HG02884 (cell line): ENCODE measurements around the gene NEK5.
"Not testable (repeated sequence)": the region's sequence is repeated elsewhere in the genome, so short reads cannot be mapped to it uniquely, and the experiment has no call there.

Source experiments
- ATAC-seq: cut with Tn5 transposase; IDR thresholded peaks from one replicate; pipeline ENCODE4 v1.9.1; 2021; ENCODE audit warnings: mild to moderate bottlenecking, moderate library complexity; ENCODE audit not compliant: unreplicated experiment

The NEK5 gene

GRCh38 chr13:52137489-52137888, 8.6 kb upstream of the NEK5 start:
- no peak for ATAC-seq

GRCh38 chr13:52136763-52137162, 7.9 kb upstream of the NEK5 start:
- no peak for ATAC-seq

- no peak for ATAC-seq
These were observed 1.8 kb upstream of the NEK5 start for GRCh38 chr13:52130641-52131040.

- peak; percentile 66 for ATAC-seq
These were observed 830 bp downstream of the NEK5 start for GRCh38 chr13:52127783-52128702.

DNA sequence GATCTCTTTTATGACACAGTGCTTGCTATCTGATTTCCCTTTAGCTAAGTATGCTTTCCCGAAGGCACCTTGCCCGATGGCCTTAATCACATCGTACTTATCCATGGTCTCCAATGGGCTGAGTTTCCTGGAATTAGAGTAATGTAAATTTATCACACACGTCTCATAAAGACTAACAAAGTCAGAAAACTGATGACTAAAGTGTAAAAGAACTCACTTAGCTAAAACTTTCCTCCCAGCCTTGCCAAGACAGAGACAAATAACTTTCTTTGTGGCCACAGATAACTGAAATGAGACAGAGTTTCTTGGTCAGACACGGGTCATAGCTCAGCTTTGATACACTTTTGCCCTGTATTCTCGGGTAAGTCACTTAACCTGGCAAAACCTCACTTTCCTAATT, 1.5 kb downstream of the NEK5 start:
- ATAC-seq = peak; percentile 19

- ATAC-seq = no peak
These were observed 3.3 kb downstream of the NEK5 start for GRCh38 chr13:52125547-52125946.

DNA sequence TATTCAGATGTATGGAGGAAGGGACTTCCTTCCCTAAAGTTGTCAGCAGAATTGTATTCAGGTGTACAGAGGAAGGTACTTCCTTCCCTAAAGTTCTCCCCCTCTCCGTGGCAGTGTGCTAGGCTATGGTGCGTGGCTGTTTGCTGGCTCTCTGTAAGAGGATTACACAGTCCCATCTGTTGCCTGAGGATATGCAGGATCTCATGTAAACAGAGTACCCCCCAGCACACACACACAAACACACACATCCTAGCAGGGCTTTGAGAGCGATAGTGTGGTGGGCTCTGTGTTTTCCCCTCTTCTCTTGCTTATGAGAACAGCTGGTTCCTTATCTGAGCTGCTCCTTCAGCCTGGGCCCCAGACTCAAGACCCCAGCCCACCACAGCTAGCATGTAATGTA, 10.3 kb downstream of the NEK5 start:
- no peak for ATAC-seq

GRCh38 chr13:52118095-52118494, 10.8 kb downstream of the NEK5 start:
- ATAC-seq = no peak

- ATAC-seq = no peak
These were observed 16.3 kb downstream of the NEK5 start for GRCh38 chr13:52112591-52112990.

DNA sequence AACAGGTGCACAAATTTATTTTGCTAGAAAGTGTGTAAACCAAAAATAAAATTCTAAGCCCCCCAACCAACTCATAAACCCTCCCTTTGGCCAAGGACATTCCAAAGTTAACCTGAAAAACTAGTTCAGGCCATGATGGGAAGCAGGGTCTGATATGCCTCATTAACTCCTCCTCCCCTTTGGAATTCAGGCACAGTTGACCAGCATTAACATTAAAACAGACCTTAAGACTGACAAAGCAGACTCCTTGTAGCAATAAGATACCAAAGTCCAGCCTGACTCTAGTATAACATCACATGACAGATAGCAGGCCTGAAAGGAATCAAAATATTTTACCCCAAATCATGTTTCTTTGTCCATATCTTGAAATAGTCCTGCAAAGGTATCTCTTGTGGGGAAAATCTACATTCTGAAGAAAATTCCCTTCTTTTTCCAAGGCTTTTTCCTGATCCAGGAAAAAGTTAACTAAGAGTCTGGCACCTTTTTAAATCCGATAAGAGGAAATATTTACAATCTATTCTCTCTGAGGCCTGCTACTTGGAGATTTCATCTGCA, 19.7 kb downstream of the NEK5 start:
- no peak for ATAC-seq

GRCh38 chr13:52105841-52106240, 23.0 kb downstream of the NEK5 start:
- no peak for ATAC-seq

DNA sequence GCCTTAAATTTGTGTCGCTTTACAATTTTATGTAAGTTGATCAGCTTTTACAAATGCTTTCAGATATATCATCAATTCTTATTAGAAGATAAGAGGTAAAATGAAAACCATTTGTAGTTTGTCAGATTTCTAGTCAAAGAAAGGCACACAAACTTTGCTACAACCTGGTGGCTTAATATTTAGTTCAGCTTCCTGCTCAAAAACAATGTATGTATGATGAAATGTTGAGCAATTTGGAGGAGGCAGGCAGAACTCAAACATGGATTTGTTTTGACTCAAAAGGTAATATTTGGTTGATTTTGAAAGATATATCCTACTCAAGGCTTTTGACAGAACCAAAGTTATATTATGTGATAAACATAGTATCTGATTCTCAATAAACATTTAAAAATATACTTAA, 24.2 kb downstream of the NEK5 start:
- no peak for ATAC-seq

- no peak for ATAC-seq
These were observed 25.5 kb downstream of the NEK5 start for GRCh38 chr13:52103386-52103785.

- not testable (repeated sequence) for ATAC-seq
These were observed 26.4 kb downstream of the NEK5 start for GRCh38 chr13:52102423-52102822.

DNA sequence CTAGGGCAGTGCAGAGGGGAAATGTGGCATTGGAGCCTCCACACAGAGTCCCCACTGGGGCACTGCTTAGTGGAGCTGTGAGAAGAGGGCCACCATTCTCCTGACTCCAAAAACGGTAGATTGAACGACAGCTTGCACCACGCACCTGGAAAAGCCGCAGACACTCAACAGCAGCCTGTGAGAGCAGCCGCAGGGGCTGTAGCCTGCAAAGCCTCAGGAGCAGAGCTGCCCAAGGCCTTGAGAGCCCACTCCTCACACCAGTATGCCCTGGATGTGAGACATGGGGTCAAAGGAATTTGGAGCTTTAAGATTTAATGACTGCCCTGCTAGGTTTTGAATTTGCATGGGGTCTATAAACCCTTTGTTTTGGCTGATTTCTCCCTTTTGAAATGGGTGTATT, 31.7 kb downstream of the NEK5 start:
- ATAC-seq = no peak

- ATAC-seq = no peak
These were observed 32.1 kb downstream of the NEK5 start for GRCh38 chr13:52096748-52097147.

- no peak for ATAC-seq
These were observed 32.8 kb downstream of the NEK5 start for GRCh38 chr13:52096062-52096461.

DNA sequence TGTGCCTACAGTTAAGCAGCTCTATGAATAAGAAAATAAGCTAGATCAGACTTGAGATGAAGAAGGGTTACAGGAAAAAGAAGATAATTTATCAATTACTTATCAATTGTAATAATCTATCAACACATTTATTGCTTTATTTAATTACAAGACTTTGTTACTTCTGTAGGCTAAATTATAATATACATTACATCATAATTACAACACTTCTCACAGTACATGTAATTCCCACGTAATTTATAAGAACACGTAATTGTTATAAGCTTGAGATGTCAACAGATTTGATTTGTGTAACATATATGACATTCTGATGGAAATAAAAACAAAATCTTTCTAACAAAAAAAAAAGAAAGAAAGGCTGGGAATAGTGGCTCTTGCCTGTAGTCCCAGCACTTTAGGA, 36.8 kb downstream of the NEK5 start:
- no peak for ATAC-seq

- no peak for ATAC-seq
These were observed 37.4 kb downstream of the NEK5 start for GRCh38 chr13:52091473-52091872.

DNA sequence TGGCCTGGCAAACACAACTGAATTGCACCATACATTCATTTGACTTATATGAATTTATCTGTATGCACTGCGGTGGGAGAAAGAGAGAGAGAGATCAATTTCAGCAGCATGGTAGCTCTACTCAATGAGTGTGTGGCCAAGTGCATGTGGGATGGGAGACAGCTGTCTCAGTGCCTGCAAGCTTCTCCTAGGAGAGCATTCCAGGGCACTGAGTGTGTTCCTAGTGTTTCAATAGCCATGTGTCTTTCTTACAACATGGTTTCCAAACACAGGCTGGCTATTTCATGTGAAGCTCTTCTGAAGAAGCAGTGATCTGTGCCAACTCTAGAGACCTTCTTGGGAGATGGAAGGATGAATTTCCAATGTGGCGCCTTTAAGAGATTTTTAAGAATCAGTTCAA, 43.5 kb downstream of the NEK5 start:
- no peak for ATAC-seq

DNA sequence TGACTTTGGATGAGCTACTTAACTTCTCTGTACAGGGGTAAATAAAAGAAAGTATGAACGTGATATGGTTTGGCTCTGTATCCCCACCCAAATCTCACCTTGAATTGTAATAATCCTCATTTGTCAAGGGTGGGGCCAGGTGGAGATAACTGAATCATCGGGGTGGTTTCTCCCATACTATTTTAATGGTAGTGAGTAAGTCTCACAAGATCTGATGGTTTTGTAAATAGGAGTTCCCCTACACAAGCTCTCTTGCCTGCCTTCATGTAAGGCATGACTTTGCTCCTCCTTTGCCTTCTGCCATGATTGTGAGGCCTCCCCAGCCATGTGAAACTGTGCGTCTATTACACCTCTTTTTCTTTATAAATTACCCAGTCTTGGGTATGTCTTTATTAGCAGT, 43.9 kb downstream of the NEK5 start:
- ATAC-seq = not testable (repeated sequence)

- ATAC-seq = no peak
These were observed 46.3 kb downstream of the NEK5 start for GRCh38 chr13:52082601-52083000.
